ENCODE measurements around the gene HOXC5.

HOXC5 gene

DNA sequence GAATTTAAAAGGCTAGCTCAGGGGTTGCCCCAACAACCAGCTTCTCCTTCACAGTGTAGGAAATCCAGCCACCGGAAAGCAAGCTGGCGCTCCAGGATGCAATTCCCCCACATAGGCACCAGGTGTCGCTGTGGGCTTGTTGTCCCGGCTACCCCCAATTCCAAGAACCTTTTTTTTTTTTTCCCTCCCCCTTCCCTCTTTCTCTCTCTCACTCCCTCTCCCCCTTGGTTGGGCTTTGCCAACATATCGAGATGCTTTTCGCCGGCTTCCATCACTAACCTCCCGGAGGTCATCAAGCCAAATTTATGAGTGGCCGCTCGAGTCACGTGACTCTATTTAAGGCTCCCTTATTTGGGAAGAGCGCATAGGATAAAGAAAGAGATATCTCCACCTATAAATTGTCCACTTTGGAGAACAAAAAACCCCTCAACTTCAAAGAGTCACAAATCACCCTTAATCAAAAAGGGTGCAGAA lies at the start of gene HOXC5:
TSS of gene HOXC5 (plus strand) at position 424 of the 474 bp plus-strand sequence. CDS start 73 bp downstream, outside the sequence.
- DNase-seq, result peak; percentile 67 to 69

DNA sequence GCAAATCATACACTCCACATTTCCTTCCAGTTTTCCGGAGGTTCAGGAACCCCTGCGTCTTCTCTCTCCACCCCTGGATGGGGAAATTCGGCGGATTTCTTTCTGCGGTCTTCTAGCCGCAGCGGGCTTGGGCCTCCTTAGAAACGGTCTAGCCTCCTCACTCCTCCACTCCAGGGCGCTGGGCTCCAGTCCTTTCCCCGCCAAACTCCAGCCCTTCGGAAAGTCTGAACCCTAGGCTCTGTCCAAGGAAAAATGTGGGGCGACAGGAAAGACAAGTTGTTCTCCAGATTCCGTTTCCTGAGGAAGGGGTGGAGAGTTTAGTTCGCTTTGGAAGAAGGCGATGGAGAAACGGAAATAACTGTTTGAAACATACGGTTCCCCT lies 49.3 kb upstream of the HOXC5 start:
- DNase-seq, result no peak

DNA sequence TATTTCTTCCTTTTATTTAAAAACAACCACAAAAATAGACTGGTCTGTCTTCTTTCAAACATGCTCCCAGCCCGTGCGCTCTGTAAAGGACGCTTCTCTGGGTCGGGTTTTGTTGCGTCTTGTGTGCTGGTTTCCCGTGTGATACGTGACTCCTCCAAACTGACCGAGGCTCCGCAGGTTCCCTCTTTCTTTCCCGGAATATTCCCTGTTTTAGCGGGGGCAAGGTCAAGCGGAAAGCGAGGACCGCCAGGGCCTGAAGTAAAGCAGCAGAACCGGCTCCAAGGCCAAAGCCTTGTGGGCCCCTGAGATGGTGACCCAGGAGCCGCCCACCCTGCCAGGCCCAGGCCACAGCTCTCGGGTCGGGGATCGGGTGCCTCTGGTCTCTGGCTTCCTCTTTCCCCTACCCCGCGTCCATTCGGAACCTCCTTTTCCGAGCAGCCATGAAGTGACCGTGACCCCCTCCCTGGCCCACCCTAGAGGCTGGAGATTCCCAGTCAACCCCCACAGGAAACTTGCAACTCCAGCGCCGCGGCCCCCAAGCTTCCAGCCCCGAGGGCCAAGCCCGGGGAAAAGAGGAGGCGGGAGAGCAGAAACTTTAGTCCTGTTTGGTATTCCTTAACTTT lies 48.8 kb upstream of the HOXC5 start:
- no peak for DNase-seq

DNA sequence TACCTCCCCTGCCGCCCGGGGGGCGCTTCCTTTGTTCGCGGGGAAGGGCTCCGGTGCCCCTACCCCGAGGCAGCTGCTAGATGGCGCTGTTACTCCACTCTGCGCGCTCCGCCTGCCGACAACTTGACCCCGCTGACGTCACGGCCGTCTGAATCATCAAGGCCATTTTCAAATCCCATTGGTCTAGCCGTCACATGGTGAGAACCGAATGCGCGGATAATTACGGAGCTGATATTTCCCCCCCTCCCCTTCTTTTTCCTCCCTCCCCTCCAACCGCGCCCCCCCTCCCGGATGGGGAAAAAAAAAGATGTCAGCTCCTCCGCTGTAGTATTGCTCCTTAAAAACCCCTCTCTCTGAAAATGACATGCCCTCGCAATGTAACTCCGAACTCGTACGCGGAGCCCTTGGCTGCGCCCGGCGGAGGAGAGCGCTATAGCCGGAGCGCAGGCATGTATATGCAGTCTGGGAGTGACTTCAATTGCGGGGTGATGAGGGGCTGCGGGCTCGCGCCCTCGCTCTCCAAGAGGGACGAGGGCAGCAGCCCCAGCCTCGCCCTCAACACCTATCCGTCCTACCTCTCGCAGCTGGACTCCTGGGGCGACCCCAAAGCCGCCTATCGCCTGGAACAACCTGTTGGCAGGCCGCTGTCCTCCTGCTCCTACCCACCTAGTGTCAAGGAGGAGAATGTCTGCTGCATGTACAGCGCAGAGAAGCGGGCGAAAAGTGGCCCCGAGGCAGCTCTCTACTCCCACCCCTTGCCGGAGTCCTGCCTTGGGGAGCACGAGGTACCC lies 47.8 kb upstream of the HOXC5 start, which contains the start of gene HOXC10:
TSS of gene HOXC10 (plus strand) at position 246 of the 791 bp plus-strand sequence. CDS start at position 360, 114 bp downstream.
- DNase-seq, result peak; percentile 70 to 82

DNA sequence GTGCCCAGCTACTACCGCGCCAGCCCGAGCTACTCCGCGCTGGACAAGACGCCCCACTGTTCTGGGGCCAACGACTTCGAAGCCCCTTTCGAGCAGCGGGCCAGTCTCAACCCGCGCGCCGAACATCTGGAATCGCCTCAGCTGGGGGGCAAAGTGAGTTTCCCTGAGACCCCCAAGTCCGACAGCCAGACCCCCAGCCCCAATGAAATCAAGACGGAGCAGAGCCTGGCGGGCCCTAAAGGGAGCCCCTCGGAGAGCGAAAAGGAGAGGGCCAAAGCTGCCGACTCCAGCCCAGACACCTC lies 47.2 kb upstream of the HOXC5 start:
- no peak for DNase-seq

DNA sequence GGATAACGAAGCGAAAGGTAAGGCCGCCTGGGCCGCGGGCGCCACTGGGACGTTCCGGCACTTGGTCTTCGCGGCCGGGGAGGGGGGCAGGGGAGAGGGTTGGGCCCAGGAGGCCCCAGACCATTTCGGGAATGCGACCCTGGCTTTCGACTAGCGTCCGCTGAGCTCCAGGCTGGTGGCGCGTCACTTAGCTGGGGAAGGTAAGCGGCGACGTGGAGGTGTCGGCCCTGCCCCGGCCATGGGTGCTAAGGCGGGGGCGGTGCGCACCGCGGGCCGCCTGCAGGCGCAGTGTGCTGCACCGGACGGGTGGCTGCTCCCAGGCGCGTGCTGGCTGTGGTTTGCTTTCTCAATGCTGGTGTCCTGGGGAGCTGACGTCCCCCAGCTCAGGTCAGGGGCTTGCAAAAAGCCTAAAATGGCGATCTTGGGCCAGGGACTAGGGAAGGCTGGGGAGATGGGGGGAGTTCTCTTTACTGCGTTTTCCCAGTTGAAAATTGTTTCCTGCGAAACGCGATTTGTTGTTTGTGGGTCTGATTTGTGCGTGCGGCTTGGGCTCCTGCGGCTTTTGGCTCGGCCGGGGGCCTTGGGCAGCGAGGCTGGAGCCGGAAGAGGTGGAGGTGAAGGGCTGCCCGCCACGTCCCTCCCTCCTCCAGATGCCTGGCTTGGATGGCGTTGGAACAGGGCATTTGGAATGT lies 46.7 kb upstream of the HOXC5 start:
- DNase-seq, result no peak

DNA sequence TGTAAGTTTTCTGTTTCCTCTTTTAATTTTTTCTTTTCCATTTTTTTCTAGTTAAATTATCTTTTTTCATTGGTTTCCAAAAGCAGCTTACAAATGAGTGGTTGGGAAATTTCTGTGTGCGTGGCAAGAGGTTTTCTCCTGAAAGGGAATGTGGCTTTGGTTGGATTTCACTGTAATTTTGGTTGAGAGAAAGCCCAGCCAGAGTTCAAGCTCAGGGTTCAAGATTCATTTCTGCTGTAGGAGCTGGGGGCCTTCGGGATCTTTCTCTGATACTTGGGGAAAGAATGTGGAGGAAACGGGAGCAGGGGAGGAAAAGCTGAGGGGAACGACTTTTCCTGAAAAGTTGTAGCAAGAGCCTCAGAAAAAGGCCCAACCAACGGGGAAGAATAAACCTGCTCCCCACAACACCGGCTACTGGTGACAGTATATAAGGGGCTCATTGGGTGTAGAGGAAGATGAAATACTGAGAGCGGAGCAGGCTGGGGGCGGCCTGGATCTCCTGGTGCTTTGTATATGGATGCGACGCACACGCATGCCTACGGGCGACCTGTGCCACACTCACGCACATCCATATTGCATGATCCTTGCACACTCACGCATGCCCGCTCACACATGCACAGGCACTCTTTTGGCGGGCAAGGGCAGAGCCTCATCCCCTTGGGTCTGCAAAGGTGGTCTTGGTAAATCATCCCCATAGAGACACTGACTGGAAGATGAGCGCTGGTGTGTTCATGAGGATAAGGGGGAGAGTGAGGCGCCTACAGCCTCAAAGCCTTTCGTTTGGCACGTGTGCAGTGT lies 46.0 kb upstream of the HOXC5 start:
- DNase-seq, result no peak

DNA sequence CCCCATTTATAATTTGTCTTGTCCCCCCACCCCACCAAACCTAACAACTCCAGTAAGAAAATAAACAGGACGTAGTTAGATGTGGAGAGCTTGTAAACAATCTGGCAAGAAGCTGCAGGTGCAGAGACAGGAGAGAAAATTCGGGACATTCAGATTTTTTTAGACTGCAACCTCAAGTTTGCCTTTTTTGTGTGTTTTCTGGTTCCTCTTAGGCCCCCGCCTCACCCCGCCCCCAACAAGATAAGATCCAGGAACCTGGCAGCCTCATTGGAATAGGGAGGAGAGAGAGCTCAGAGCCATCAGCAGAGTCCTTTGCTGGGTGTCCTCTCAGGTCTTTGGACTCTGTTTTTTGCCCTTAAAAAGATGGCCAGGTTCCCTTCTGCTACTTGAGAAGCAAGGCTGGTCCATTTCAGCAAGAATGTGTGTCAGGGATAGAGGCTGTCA lies 45.0 kb upstream of the HOXC5 start:
- no peak for DNase-seq

DNA sequence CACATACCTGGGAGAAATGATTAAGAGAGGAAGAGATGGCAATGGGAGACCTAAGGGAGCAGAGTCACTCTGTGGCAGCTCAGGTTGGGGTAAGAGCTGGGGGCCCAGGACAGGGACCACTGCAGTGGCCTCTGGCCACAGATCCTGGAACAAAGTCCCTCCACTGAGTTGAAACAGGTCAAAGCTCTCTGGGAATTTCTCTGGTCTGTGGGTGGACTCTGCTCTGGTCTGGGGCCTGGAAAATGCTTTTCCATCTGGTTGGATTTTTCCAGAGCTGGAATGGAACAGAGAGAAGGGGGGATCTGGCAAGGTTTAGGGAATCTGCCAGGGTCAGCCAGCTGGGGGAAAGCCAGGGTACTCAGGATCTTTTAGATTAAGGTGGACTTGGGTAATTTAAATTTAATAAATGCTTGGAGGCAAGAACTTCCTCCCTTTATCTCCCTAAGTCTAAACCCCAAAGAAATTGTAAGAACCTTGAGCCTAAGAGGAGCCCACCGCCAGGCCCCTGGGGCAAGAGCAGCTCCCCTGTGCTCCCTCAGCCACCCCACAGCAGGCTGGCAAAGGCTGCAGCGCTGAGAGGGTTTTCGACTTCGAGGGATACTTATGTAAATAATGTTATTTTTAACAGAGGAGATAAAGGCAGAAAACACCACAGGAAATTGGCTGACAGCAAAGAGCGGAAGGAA lies 44.2 kb upstream of the HOXC5 start:
- no peak for DNase-seq

DNA sequence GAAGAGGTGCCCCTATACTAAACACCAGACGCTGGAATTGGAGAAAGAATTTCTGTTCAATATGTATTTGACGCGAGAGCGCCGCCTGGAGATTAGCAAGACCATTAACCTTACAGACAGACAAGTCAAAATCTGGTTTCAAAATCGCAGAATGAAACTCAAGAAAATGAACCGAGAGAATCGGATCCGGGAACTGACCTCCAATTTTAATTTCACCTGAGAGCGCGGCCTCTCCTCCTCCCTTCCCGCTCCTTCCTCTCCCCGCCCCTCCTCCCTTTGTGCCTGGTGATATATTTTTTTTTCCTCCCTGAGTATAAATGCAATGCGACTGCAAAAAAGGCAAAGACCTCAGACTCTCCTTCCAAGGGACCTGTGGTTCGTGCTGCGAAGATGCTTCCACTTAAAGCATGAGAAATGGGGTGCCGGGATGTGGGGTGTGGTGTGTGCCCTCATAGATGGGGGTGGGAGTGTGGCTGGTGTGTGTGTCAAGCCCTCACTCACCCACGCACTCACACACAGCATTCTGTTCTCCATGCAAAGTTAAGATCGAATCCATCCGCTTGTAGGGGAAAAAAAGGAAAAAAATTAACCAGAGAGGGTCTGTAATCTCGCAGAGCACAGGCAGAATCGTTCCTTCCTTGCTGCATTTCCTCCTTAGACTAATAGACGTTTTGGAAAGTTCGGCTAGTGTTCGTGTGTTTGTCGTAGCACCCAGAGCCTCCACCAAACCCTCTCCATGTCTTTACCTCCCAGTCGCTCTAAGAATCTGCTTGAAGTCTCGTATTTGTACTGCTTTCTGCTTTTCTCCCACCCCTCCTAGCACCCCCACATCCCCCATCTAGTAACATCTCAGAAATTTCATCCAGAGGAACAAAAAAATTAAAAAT lies 43.4 kb upstream of the HOXC5 start:
- peak in 1 of 2 donors; percentile 27 for DNase-seq

DNA sequence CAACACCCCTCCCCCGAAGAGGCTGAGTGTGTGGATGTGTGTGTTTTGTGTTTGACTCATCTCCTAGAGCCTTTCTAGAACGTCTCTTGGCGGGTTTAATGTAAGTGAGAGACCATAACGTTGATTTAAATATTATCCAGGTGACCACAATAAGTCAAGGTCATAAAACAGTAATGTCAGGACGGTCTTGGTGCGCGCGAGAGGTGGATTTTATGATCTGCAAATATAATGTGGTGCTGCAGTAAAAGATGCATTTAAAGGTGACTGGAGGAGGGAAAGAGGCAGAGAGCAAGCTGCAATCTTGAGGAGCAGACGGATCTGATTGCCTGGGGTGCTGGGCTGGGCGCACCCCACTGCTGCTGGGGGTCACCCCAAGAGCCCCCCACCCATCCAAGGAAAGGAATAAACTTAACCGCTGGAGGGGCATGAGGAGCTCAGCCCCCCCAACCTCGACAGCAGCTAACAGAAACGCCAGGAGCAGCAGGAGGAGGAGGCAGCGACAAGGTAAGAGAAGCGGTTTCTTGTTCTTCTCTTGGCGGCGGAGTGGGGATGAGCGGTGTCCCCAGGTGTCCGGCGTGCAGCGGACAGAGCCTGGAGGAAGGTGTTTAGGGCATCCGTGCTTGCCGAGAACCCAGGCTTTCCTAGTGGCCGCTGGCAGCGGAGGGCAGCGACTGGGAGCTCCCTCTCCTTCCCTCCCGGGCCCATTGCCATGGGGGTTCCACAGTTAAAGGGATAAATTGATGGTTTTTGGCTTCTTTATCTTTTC lies 42.4 kb upstream of the HOXC5 start:
- DNase-seq, result no peak

DNA sequence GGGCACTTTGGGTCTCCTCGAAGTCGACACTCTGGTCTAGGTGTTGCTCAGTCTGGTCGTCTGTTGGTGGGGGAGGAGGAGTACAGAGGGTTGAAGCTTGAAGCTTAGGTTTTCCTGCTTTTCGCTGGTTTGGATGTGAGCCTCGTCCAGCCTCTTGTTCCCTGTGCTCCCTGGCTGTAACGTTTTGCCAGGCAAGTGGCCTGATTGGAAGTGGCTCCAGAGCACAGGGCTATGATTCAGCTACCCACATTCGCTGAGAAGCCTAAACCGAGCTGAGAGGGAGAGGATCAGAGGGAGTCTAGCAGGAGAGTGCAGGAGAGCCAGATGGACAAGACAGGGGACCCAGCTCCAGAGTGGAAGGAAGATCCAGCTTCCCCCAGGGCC lies 41.8 kb upstream of the HOXC5 start:
- DNase-seq, result no peak

DNA sequence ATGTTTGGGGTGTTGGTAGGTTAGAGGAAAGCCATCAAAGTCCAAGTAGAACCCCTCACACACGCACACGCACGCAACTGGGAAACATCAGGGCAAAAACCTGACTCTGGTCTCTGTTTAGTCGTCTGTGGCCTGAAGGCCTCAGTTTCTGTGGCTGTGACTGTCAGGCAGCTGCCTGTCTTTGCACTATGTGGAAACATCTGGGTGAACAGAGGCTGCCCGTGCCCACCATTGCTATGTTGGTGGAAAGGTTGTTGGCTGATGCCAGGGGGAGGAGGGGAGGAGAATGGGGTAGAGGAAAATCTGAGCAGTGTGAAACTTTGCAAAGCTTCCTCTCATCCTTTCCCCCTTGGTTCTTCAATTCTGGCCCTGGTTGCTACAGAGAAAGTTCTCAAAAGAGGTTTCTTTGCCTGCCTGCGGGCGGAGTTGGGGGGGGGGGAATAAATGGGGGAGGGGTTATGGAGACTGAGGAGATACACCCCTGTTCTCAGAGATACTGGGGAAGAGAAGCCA lies 40.4 kb upstream of the HOXC5 start:
- DNase-seq, result no peak

DNA sequence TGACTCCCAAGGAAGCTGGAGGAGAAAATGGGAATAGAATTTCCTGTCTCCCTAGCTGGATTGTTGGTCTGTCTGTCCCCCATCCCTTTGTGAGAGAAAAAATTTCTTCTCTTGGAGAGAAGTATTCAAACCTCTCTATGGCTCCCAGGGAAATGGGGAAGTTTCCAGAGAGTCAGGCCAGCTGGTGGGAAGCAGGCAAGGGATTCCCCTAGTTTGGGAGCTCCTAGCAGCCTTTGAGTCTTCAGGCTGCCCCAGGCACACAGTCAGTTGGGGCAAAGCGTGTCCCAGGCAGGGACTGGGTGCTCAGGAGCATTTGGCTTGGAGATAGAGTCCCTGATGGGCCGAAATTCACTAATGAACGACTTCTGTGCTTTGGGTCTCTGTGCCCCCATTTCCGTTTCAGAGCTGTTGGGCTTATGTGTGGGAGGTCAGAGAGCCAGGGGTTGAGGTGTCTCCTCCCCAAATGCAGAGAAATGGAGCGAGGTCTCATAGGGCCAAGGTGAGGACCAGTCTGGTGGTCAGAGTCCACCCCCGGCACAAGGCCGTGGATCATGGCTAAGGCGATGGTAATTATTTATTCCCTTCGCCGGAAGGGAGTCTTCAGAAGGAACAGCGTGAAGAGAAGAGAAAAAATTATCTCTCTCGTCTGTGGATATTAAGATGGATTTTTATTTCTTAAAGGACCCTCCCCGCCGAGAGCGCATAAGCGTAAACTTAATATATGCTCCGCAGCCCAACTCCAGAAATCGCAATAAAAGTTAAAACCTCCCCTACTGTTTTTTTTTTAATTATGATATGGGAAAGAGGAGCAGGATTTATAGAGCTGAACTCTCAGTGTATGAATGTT lies 39.5 kb upstream of the HOXC5 start:
- no peak for DNase-seq

DNA sequence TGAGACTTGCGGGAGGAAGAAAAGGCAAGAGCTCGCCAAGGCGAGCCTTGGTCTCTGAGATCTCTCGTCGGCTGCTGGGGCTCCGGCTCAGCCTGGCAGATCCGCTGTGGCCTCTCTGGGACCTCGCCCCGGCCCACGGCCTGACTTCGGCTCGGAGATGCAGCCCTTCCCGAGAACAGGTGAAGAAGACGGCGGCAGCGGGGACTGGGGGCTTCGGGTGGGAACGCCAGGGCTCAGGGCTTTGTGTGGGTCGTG lies 38.9 kb upstream of the HOXC5 start:
- no peak for DNase-seq

DNA sequence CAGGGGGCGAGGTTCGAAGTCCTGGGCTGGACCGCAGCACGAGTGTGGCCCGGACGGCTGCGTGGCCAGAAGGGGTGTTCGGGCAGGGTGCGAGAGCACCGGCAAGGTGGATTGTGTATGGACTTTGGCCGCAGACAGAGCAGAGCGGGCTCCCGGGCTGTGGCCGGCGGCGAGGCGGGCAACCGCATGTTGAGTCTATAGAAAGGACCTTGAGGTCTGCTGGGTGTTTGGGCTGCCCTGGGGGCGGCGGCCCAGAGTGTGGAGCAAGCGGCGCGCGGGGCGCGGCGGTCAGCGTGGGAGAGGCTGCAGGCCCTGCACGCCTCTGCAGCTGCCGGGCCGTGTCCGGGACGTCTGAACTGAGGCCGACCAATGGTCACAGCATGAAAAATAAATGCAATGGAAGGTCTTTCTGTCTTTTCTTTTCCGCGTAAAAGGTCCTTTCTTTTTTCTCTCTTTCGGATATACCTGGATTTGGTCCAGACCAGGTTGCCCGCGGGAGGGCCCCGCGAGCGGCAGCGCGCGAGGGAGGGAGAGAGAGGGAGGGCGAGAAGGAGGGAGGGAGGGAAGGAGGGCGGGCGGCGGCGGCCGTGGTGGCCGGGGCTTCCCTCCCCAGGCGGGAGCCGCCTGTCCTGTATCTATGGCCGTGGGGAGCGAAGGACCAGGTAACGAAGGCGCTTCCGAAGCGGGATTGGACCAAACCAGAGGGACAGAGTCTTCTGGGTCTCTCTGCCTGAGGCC lies 38.4 kb upstream of the HOXC5 start:
- DNase-seq, result no peak

DNA sequence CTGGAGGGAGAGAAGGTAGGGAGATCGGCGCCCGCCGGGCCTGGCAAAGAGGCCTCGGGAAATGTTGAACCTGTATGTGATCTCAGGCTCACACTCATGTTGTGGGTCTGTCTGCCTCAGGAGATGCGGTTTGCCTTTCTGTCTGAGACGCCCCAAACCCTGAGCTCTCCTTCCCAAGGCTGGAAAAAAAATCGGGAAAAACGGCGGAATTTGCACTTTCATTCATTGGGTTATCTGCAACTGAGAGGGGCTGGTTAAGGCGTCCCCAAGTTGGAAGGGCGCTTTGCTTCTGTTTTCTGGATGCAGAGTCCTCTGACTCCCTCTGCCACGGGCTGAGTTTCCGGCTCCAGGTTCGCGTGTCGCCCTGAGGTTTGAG lies 37.9 kb upstream of the HOXC5 start:
- DNase-seq, result no peak

DNA sequence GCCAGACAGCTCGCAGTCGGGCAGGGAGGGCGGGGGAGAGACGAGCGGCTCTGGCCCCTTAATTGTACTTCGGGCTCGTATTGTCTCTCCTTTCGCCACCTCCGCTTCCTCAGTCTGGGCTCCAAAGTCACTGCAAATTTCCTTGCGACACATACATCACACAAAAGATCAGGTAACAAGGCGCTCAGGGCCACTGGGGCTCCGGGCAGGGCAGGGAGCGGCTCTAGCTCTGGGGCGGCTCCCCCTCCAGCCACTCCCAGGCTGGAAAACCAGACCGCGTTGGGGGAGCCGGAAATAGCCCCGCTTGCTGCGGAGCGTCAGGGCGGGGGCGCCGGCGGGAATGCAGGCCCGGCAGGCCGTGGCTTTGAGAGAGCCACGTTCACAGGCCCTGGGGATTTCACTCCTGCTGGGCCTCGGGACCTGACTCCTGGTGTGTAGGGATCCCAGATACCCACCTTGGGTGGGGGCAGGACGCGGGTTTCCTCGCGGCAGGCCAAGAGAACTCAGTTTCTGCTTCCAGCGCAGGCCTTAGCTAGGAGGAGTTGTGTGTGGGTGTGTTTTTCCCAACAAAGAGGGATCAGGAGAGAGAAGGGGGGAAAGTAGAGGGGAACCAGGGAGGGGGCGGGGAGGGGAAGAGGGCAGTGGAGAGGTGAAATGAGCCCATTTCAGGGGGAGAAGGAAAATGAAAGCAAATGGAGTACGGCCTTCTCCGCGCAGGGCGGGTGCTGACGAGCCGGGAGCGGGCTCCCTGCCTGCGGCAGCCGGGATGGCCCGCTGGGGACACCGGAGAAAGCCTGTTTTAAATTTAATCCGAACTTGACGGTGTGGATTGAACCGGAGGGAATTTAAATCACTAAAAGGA lies 37.2 kb upstream of the HOXC5 start:
- DNase-seq, result no peak

Data from CD4-positive, alpha-beta T cell treated with Interleukin-4 for 1 hour (primary cell).